ENCODE results near the gene SORBS1.

The SORBS1 gene

DNA sequence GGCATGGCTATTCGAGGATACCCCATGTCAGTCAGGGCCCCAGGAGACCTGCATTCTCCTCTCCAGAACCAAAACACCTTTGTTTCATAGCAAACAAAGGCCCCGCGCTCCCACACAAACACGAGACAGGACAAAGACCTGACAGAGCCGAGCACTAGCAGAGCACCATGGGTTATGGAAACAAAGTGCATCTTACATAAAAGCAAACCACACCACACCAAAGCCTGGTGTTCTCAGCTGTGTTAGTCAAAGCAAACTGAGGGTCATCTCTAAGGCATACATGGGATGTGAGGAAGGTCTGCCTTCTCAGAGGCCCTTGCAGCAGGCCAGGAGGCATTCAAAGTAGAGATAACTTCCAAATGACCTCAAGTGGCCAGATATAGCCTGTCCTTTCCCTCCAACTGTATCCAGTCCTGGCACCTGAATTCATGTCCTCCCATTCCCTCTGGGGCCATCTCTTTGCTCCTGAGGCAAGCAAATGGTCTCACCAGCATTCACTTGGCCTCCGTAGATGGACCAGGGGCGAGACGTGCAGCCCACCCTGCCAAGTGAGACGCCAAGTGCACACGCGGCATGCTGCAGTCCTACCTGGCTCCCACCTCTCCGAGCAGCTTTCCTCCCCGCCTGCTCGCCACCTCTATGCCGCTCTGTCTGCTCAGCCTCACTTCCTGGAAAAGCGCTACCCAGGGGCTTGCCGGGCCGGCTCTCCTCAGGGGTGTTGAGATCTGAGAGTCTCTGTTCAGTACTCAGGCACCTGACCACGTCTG is 225.1 kb downstream of the SORBS1 start:
- in situ Hi-C loops (cut with MboI; ENCODE audit: low pct_unique_long_range_greater_than_20kb, low sequenced_read_pairs, unreplicated experiment) = no loop called here
- no peak for DNase-seq (ENCODE audit: low spot score)
- TF ChIP-seq, protein P1, sequence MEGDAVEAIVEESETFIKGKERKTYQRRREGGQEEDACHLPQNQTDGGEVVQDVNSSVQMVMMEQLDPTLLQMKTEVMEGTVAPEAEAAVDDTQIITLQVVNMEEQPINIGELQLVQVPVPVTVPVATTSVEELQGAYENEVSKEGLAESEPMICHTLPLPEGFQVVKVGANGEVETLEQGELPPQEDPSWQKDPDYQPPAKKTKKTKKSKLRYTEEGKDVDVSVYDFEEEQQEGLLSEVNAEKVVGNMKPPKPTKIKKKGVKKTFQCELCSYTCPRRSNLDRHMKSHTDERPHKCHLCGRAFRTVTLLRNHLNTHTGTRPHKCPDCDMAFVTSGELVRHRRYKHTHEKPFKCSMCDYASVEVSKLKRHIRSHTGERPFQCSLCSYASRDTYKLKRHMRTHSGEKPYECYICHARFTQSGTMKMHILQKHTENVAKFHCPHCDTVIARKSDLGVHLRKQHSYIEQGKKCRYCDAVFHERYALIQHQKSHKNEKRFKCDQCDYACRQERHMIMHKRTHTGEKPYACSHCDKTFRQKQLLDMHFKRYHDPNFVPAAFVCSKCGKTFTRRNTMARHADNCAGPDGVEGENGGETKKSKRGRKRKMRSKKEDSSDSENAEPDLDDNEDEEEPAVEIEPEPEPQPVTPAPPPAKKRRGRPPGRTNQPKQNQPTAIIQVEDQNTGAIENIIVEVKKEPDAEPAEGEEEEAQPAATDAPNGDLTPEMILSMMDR (IDR thresholded peaks at IDR 0.05; ENCODE audit: extremely low read depth, insufficient read depth, missing control alignments) = no peak

DNA sequence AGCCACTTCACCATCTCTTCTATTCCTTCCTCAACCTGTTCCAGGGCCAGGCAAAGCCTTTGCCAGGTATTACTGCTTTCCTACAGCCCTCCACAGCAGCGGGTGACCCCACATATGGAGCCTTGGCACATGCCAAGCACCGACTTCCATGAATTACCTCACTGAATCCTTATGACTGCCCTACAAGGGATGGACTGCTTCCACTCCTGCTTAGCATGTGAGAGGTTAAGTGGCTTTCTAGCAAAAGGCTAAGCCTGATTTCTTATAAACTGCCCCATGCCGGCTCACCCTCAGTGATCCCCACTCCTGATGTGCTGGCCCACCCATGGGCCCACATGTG is 226.4 kb downstream of the SORBS1 start:
- DNase-seq (ENCODE audit: low spot score) = no peak
- TF ChIP-seq, protein P1 (IDR thresholded peaks at IDR 0.05; ENCODE audit: extremely low read depth, insufficient read depth, missing control alignments) = no peak
- in situ Hi-C loops (cut with MboI; ENCODE audit: low pct_unique_long_range_greater_than_20kb, low sequenced_read_pairs, unreplicated experiment) = no loop called here

DNA sequence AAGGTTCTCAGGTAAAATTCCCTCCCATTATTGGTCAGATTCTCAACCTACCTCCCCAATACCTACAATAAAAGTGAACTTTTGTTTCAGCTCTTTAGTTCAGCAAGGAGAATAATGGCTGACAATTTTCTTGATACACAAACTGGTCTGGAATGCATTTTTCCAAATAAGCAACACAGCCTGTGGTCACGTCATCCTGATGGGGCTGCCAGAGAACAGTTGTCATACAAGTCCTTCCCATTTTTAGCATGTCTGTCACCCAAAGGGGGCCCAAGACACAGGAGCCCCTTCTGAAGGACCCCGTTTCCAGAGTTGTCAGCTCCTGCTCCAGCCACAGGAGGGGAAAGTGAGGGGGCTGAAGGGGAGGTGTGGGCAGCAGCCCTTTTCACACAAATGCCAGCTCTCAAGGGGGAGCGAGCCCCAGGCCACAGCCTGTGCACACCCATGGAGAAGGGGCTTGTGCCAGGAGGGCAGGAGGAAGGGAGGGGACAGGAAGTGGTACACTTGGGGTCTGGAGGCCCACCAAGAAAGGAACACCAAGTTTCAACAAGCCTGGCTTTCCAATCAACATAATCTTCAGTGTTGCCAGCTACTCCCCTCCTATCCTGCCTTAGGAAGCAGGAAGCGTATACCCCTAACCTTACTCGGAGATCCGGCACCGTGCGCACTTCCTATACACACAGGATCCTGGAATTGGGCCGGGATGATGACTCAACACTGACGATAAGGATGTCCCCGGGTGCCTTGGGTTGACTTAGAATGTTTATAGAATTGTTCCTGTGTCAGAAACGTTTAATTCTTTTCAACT is 227.0 kb downstream of the SORBS1 start:
- in situ Hi-C loops (cut with MboI; ENCODE audit: low pct_unique_long_range_greater_than_20kb, low sequenced_read_pairs, unreplicated experiment) = no loop called here
- TF ChIP-seq, protein P1 (IDR thresholded peaks at IDR 0.05; ENCODE audit: extremely low read depth, insufficient read depth, missing control alignments) = no peak
- no peak for DNase-seq (ENCODE audit: low spot score)

DNA sequence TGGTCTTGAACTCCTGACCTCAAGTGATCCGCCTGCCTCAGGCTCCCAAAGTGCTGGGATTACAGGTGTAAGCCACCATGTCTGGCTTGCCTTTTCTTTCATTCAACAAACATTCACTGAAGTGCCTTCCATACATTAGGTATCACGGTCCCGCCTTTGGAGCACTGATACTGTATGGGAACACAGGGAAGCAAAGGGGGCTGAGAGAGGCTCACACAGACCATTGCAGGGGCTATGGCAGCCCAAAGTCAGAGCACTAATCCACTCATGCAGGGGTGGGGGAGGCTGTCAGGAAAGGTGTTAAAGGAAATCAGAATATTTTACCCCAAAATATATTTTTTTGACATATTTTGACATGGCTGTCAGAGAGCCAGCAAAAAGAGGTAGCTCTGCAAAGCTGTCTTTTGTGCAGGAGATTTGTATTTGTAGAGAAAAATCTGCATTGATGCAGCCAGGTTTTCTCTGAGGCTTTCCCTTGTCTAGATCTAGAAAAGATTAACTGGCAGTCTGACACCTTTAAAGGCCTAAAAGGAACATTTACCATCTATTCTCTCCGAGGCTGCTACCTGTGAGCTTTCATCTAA is 228.4 kb downstream of the SORBS1 start:
- TF ChIP-seq, protein P1 (IDR thresholded peaks at IDR 0.05; ENCODE audit: extremely low read depth, insufficient read depth, missing control alignments) = no peak
- no peak for DNase-seq (ENCODE audit: low spot score)
- in situ Hi-C loops (cut with MboI; ENCODE audit: low pct_unique_long_range_greater_than_20kb, low sequenced_read_pairs, unreplicated experiment) = no loop called here

DNA sequence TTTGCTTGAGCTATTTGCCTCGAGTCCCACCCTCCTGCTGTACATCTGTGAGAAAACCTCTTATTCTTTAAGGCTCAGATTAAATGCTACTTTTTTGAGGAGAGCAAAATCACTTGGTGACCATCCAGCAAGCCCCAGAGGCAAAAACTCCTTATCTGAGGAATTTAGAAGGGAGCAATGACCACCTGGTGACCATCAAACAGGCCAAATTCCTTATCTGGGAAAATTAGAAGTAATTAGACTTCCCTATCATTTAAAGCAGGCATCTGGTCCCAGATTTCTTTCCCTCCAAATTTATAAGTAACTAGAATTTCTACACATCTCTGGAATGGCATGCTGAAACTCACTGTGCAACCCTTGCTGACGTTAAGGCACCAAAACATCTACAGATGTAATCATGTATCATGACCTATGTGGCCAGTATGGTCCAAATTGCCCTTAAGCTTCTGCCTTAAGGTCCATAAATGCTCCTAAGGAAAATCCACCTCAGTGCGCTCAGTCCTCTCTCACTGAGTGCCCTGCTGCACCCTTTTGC is 229.5 kb downstream of the SORBS1 start:
- TF ChIP-seq, protein P1 (IDR thresholded peaks at IDR 0.05; ENCODE audit: extremely low read depth, insufficient read depth, missing control alignments) = no peak
- no peak for DNase-seq (ENCODE audit: low spot score)
- in situ Hi-C loops (cut with MboI; ENCODE audit: low pct_unique_long_range_greater_than_20kb, low sequenced_read_pairs, unreplicated experiment) = no loop called here

DNA sequence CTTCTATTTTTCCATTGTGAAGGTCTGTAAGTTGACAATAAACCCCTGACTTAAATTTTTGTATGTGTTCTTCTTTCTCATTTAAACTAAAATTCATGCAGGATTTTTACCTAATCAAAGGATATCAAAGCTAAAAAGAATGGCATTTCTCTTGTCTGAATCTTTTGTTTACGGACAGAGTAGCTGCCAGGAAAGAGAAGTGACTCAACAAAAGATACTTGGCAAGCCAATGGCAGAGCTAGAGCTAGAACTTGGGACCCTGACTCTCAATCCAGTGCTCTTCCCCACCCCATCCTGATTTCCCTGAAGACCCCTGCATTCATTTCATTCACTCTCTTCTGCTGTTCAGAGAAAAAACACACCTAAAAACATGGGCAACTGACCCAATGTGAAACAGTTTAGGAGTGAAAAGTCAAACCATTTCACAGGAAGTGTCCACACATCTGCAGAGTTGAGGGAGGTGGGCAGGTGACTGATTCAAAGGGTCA is 230.2 kb downstream of the SORBS1 start:
- in situ Hi-C loops (cut with MboI; ENCODE audit: low pct_unique_long_range_greater_than_20kb, low sequenced_read_pairs, unreplicated experiment) = no loop called here
- no peak for DNase-seq (ENCODE audit: low spot score)
- TF ChIP-seq, protein P1 (IDR thresholded peaks at IDR 0.05; ENCODE audit: extremely low read depth, insufficient read depth, missing control alignments) = no peak

Measured in GM13977 (cell line).